ENCODE results near the gene STXBP1. TPM values are rescaled to one million over a fixed set of nuclear protein-coding genes. Genes with fewer than 3 reads are reported as not detected.

Gene STXBP1
- total and polyA plus RNA-seq, 9 of the 15 experiments (the other 6 are each of a cell fraction or from before 2014, with no cell fraction given) = 4.6 to 35.1 (median 9.7) TPM

DNA sequence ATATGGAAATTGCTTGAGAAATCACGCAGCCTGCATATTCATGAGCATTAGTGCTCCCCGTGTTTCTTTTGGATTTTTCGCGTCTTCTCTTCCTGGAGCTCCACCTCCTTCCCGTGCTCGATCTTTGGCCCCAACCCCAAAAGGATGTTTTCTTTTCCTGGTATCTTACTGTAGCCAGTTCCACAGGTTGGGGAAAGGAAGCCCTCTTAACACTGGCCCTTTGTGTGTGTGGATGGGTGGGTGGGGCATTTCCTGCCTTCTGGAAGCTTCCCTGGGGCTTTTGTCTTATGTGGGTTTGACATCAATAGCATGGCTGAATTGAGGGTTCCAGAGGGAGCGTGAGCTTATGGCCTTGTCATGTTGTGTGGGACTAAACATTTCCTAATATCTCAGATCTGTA, 21.9 kb downstream of the STXBP1 start:
- Histone ChIP-seq H3K9me1 (ENCODE audit: control insufficient read depth, insufficient read depth, low read length) (no peaks in the 10 kb centered on the region), H2AFZ (ENCODE audit: low read depth, low read length) (no peak overlapping the region), H3K4me3 (no peak overlapping the region), H3K79me2 (ENCODE audit: control insufficient read depth, insufficient read depth, low read length) (no peaks in the 10 kb centered on the region; the same call in 2 of the 3 replicates), H4K20me1 (replicated peaks; ENCODE audit: control insufficient read depth, insufficient read depth, low read length) (0 out of 2 replicates have a peak, but pooled peaks cover 5% of the 10 kb centered on the region), H3K27me3 (ENCODE audit: control insufficient read depth in 2 of 2, insufficient read depth in 2 of 2, low read length in 2 of 2) (no peaks in the 10 kb centered on the region), H3K9ac (ENCODE audit: insufficient read depth in 1 of 2, low read depth in 2 of 2, low read length in 2 of 2) (no peak overlapping the region), H3K9me3 (replicated peaks; ENCODE audit: control insufficient read depth, insufficient read depth, low read depth, low read length) (no peaks in the 10 kb centered on the region), H3K27ac (ENCODE audit: extremely low read depth, low read depth, low read length) (no peak overlapping the region), H3K4me2 (ENCODE audit: insufficient read depth, low read length) (no peak overlapping the region), H3K4me1 (replicated peaks in 1 of 2; ENCODE audit: control insufficient read depth in 2 of 2, insufficient read depth in 2 of 2, low read length in 2 of 2) (peaks cover 13 to 22% of the 10 kb centered on the region in 2 experiments; a peak in 4 of 5 replicates), H3K36me3 (ENCODE audit: control insufficient read depth, insufficient read depth, low read length) (no peaks in the 10 kb centered on the region)
- no peak for TF ChIP-seq PATZ1 (CRISPR knock-in tag; IDR thresholded peaks at IDR 0.05; ENCODE audit: borderline replicate concordance)
- TF ChIP-seq ZNF740 (CRISPR knock-in tag; IDR thresholded peaks at IDR 0.05) = no peak
- TF ChIP-seq ZNF740 (tag; IDR thresholded peaks at IDR 0.05) = no peak
- TF ChIP-seq NUFIP1 (IDR thresholded peaks at IDR 0.05; ENCODE audit: partially characterized antibody) = no peak
- no peak for TF ChIP-seq ZSCAN32 (CRISPR knock-in tag; IDR thresholded peaks at IDR 0.05)
- no peak for TF ChIP-seq HEY1 (CRISPR knock-in tag; IDR thresholded peaks at IDR 0.05; ENCODE audit: borderline replicate concordance)
- TF ChIP-seq NCOA1 (IDR thresholded peaks at IDR 0.05; ENCODE audit: low read depth) = no peak
- TF ChIP-seq, protein P1, sequence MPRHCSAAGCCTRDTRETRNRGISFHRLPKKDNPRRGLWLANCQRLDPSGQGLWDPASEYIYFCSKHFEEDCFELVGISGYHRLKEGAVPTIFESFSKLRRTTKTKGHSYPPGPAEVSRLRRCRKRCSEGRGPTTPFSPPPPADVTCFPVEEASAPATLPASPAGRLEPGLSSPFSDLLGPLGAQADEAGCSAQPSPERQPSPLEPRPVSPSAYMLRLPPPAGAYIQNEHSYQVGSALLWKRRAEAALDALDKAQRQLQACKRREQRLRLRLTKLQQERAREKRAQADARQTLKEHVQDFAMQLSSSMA (CRISPR knock-in tag; IDR thresholded peaks at IDR 0.05) = no peak
- no peak for TF ChIP-seq HSF4 (CRISPR knock-in tag; IDR thresholded peaks at IDR 0.05; ENCODE audit: borderline replicate concordance)
- no peak for TF ChIP-seq PHB2 (IDR thresholded peaks at IDR 0.05; ENCODE audit: low read depth)
- no peak for TF ChIP-seq BDP1 (IDR thresholded peaks at IDR 0.05; ENCODE audit: insufficient read depth, insufficient read length)
- TF ChIP-seq, protein P2, sequence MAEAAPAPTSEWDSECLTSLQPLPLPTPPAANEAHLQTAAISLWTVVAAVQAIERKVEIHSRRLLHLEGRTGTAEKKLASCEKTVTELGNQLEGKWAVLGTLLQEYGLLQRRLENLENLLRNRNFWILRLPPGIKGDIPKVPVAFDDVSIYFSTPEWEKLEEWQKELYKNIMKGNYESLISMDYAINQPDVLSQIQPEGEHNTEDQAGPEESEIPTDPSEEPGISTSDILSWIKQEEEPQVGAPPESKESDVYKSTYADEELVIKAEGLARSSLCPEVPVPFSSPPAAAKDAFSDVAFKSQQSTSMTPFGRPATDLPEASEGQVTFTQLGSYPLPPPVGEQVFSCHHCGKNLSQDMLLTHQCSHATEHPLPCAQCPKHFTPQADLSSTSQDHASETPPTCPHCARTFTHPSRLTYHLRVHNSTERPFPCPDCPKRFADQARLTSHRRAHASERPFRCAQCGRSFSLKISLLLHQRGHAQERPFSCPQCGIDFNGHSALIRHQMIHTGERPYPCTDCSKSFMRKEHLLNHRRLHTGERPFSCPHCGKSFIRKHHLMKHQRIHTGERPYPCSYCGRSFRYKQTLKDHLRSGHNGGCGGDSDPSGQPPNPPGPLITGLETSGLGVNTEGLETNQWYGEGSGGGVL (CRISPR knock-in tag; IDR thresholded peaks at IDR 0.05) = no peak
- TF ChIP-seq TSC22D4 (tag; IDR thresholded peaks at IDR 0.05) = no peak
- no peak for TF ChIP-seq NFIC (IDR thresholded peaks at IDR 0.05)
- TF ChIP-seq MAFG (tag; conservative IDR thresholded peaks at IDR 0.05) = no peak
- TF ChIP-seq NBN (IDR thresholded peaks at IDR 0.05; ENCODE audit: low read depth) = no peak
- no peak for TF ChIP-seq KDM1A (IDR thresholded peaks at IDR 0.05)
- DNase-seq (ENCODE audit: extremely low read depth in 1 of 4, low spot score in 3 of 4) (no peak), FAIRE-seq (no peak), ATAC-seq (no peak)
- intact Hi-C loops (cut with micrococcal nuclease) (loop anchor here (2.0 kb wide), 1 partner anchor 101 kb away; the partner anchor contains the start of gene TOR2A), in situ Hi-C loops (cut with MboI) (no loop called here)
- ChIA-PET POLR2A (no interaction called here), CTCF (ENCODE audit: low intra/inter-chr PET ratio) (interaction anchor here (0.6 to 1.4 kb wide), 2 partner anchors 101 to 488 kb away, joined by 3 to 4 read pairs; partner anchors contain the start of gene TOR2A)
- BruUV-seq (replicated peaks) = no TSS peak
- 63% methylated on average over 5 of the region's 7 CpGs for WGBS (ENCODE audit: insufficient coverage, low coverage, missing lambda C conversion rate)

Measured in K562 (cell line).